ENCODE results near the gene DOCK9. TPM values are rescaled to one million over a fixed set of nuclear protein-coding genes. Genes with fewer than 3 reads are reported as not detected.

DOCK9 gene
- total and polyA plus RNA-seq, 2 donors (not counting 1 experiment from before 2014, with no cell fraction given): 18.5 to 28.0 TPM

- no peaks in the 10 kb centered on the region for H3K9me3 Mint-ChIP-seq (ENCODE audit: insufficient read depth)
- no peak for DNase-seq
- H3K27me3 Mint-ChIP-seq: no peaks in the 10 kb centered on the region
- Histone ChIP-seq H4K20me1 (ENCODE audit: control insufficient read depth, insufficient read depth, low read length, poor library complexity, severe bottlenecking) (no peaks in the 10 kb centered on the region), H3K4me3 (ENCODE audit: control extremely low read depth in 1 of 5, extremely low read depth in 1 of 5, insufficient read depth in 1 of 5, low read depth in 2 of 5, low read length in 4 of 5) (no peak overlapping the region), H2AFZ (ENCODE audit: insufficient read depth, low read depth, low read length, poor library complexity, severe bottlenecking) (no peak overlapping the region), H3K9ac (ENCODE audit: low read length) (no peak overlapping the region), H3K36me3 (replicated peaks in 1 of 2; ENCODE audit: control extremely low read depth in 1 of 2, control insufficient read depth in 1 of 2, extremely low read depth in 1 of 2, insufficient read depth in 2 of 2, low read length in 1 of 2) (no peaks in the 10 kb centered on the region), H3K9me3 (ENCODE audit: control extremely low read depth in 1 of 3, control insufficient read depth in 2 of 3, insufficient read depth in 1 of 3, low read length in 2 of 3) (no peaks in the 10 kb centered on the region), H3K27me3 (replicated peaks in 1 of 4; ENCODE audit: control extremely low read depth in 1 of 4, control insufficient read depth in 3 of 4, insufficient read depth in 4 of 4, low read length in 3 of 4) (no peaks in the 10 kb centered on the region), H3K79me2 (ENCODE audit: control insufficient read depth, insufficient read depth, low read length) (no peaks in the 10 kb centered on the region), H3K4me1 (ENCODE audit: control insufficient read depth in 2 of 2, insufficient read depth in 2 of 2, low read length in 2 of 2) (no peaks in the 10 kb centered on the region), H3K27ac (ENCODE audit: low read length in 2 of 2) (no peak overlapping the region), H3K4me2 (replicated peaks; ENCODE audit: low read depth, low read length, poor library complexity, severe bottlenecking) (no peak overlapping the region)
- no peak for ATAC-seq (ENCODE audit: low read depth)
- intact Hi-C loops (cut with micrococcal nuclease): no loop called here
- CTCF ChIA-PET: no interaction called here
- no peak overlapping the region for H3K27ac Mint-ChIP-seq
- H3K4me1 Mint-ChIP-seq: no peaks in the 10 kb centered on the region
- TF ChIP-seq EZH2 (IDR thresholded peaks at IDR 0.05; ENCODE audit: borderline replicate concordance, insufficient read depth, low read depth, low read length, poor library complexity, severe bottlenecking): no peak
- TF ChIP-seq, protein P1, sequence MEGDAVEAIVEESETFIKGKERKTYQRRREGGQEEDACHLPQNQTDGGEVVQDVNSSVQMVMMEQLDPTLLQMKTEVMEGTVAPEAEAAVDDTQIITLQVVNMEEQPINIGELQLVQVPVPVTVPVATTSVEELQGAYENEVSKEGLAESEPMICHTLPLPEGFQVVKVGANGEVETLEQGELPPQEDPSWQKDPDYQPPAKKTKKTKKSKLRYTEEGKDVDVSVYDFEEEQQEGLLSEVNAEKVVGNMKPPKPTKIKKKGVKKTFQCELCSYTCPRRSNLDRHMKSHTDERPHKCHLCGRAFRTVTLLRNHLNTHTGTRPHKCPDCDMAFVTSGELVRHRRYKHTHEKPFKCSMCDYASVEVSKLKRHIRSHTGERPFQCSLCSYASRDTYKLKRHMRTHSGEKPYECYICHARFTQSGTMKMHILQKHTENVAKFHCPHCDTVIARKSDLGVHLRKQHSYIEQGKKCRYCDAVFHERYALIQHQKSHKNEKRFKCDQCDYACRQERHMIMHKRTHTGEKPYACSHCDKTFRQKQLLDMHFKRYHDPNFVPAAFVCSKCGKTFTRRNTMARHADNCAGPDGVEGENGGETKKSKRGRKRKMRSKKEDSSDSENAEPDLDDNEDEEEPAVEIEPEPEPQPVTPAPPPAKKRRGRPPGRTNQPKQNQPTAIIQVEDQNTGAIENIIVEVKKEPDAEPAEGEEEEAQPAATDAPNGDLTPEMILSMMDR (IDR thresholded peaks at IDR 0.05): no peak
- no peak overlapping the region for H3K4me3 Mint-ChIP-seq
- POLR2A ChIA-PET: no interaction called here
- WGBS (ENCODE audit: insufficient coverage): 98% methylated on average over 8 of the region's 9 CpGs
Observed at GRCh38 chr13:98962901-98963590, 14.8 kb downstream of the DOCK9 start.

DNA sequence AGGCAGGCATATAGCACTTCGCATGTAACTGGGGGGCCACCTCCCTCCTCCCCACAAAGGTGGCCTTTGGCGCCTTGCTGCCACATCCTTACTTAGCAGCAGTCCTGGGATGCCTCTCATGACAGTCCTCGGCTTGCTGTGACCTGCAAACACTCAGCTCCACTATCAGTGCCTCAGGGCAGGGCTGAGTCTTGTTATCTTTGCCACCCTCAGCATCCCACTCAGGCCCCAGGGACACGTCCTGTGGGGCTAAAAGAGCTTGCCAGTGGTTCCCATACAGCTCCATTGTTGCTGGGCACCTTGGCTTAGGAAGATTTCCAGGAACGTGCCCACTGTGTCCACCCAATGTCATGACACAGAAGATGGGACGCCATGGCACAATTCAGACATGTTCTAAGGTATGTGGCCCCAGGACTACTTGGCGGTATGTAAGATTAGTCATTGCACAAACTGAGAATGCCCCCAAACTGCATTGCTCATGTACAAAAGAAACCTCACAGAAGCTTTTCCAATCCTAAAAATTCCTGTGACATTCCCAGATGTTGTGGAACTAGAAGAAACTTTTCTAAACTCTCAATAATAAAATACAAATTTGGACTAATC, 16.3 kb downstream of the DOCK9 start:
- Histone ChIP-seq H3K27me3 (replicated peaks in 1 of 4; ENCODE audit: control extremely low read depth in 1 of 4, control insufficient read depth in 3 of 4, insufficient read depth in 4 of 4, low read length in 3 of 4) (no peaks in the 10 kb centered on the region), H3K9ac (ENCODE audit: low read length) (no peak overlapping the region), H3K27ac (ENCODE audit: low read length in 2 of 2) (no peak overlapping the region), H3K4me1 (ENCODE audit: control insufficient read depth in 2 of 2, insufficient read depth in 2 of 2, low read length in 2 of 2) (no peaks in the 10 kb centered on the region), H3K79me2 (ENCODE audit: control insufficient read depth, insufficient read depth, low read length) (no peaks in the 10 kb centered on the region), H3K36me3 (replicated peaks in 1 of 2; ENCODE audit: control extremely low read depth in 1 of 2, control insufficient read depth in 1 of 2, extremely low read depth in 1 of 2, insufficient read depth in 2 of 2, low read length in 1 of 2) (no peaks in the 10 kb centered on the region), H3K9me3 (ENCODE audit: control extremely low read depth in 1 of 3, control insufficient read depth in 2 of 3, insufficient read depth in 1 of 3, low read length in 2 of 3) (no peaks in the 10 kb centered on the region), H2AFZ (ENCODE audit: insufficient read depth, low read depth, low read length, poor library complexity, severe bottlenecking) (no peak overlapping the region), H4K20me1 (ENCODE audit: control insufficient read depth, insufficient read depth, low read length, poor library complexity, severe bottlenecking) (no peaks in the 10 kb centered on the region), H3K4me2 (replicated peaks; ENCODE audit: low read depth, low read length, poor library complexity, severe bottlenecking) (no peak overlapping the region), H3K4me3 (ENCODE audit: control extremely low read depth in 1 of 5, extremely low read depth in 1 of 5, insufficient read depth in 1 of 5, low read depth in 2 of 5, low read length in 4 of 5) (no peak overlapping the region)
- no peak overlapping the region for H3K4me3 Mint-ChIP-seq
- WGBS (ENCODE audit: insufficient coverage): 87% methylated on average over 6 of the region's 7 CpGs
- intact Hi-C loops (cut with micrococcal nuclease): no loop called here
- H3K27me3 Mint-ChIP-seq: no peaks in the 10 kb centered on the region
- DNase-seq: no peak
- no peak for ATAC-seq (ENCODE audit: low read depth)
- no peak overlapping the region for H3K27ac Mint-ChIP-seq
- ChIA-PET POLR2A (no interaction called here), CTCF (interaction anchor here (0.9 kb wide), 1 partner anchor 8 kb away, joined by 3 read pairs; no protein-coding TSS in a partner anchor)
- no peaks in the 10 kb centered on the region for H3K9me3 Mint-ChIP-seq (ENCODE audit: insufficient read depth)
- no peaks in the 10 kb centered on the region for H3K4me1 Mint-ChIP-seq
- TF ChIP-seq EZH2 (IDR thresholded peaks at IDR 0.05; ENCODE audit: borderline replicate concordance, insufficient read depth, low read depth, low read length, poor library complexity, severe bottlenecking): no peak
- TF ChIP-seq, protein P1 (IDR thresholded peaks at IDR 0.05): no peak
